H1 (cell line): Measurements from ENCODE around the gene PHF24. TPM values are rescaled to one million over a fixed set of nuclear protein-coding genes. Genes with fewer than 3 reads are reported as not detected.
A peak's percentile ranks its signal among the peaks of the same experiment; 100 is the strongest.

Source experiments
- CTCF ChIA-PET: fragments of 300-600 bp; sonication (Branson Sonifier 250); formaldehyde crosslinking; loops from one replicate; lab custom pipeline; 2021; ENCODE audit not compliant: partially characterized antibody; lab: Charles Lee
- POLR2A ChIA-PET: fragments of 300-600 bp; sonication (Branson Sonifier 250); formaldehyde crosslinking; loops from one replicate; lab custom pipeline; 2021; ENCODE audit warnings: inconsistent platforms; ENCODE audit not compliant: partially characterized antibody; lab: Charles Lee
- DNase-seq, 2 experiments: peaks; one replicate each; pipeline versions ENCODE4 v3.0.0 to v3.0.0-alpha.2; 2010 to 2022; ENCODE audit warnings: low spot score in 2 of 2, low read depth in 1 of 2, mixed read lengths in 1 of 2
- FAIRE-seq: peaks from 2 replicates; lab custom pipeline; 2011; peaks lifted over from hg19 to GRCh38; lab: Jason Lieb, UNC
- H2AFZ ChIP-seq: 2 replicates; pipeline ENCODE4 v1.8.1; 2012; ENCODE audit warnings: low read length, inconsistent platforms
- H2AK5ac ChIP-seq: 2 replicates; pipeline ENCODE4 v1.6.1; 2013; ENCODE audit warnings: low read depth, low read length
- H2BK120ac ChIP-seq: replicated peaks from 2 replicates; pipeline ENCODE3; 2013; ENCODE audit warnings: low read depth, low read length, inconsistent platforms
- H2BK12ac ChIP-seq: 2 replicates; pipeline ENCODE4 v1.6.1; 2013; ENCODE audit warnings: low read depth, low read length
- H2BK15ac ChIP-seq: 2 replicates; pipeline ENCODE4 v1.6.1; 2013; ENCODE audit warnings: low read length
- H2BK20ac ChIP-seq: 2 replicates; pipeline ENCODE4 v1.6.1; 2013; ENCODE audit warnings: low read length
- H2BK5ac ChIP-seq: 2 replicates; pipeline ENCODE4 v1.6.1; 2013; ENCODE audit warnings: low read depth, low read length
- H3K14ac ChIP-seq: 2 replicates; pipeline ENCODE4 v1.6.1; 2013; ENCODE audit warnings: inconsistent platforms; ENCODE audit not compliant: insufficient read length
- H3K18ac ChIP-seq: 2 replicates; pipeline ENCODE4 v1.6.1; 2013; ENCODE audit warnings: low read length; ENCODE audit errors: extremely low read depth
- H3K23ac ChIP-seq: 2 replicates; pipeline ENCODE4 v1.6.1; 2013; ENCODE audit warnings: inconsistent platforms; ENCODE audit not compliant: insufficient read length
- H3K23me2 ChIP-seq: 2 replicates; pipeline ENCODE4 v1.6.1; 2013; ENCODE audit warnings: low read depth, low read length
- H3K27ac ChIP-seq: 2 replicates; pipeline ENCODE4 v1.6.1; 2011; ENCODE audit warnings: low read depth, low read length, inconsistent platforms
- H3K27me3 ChIP-seq, 4 experiments: replicated peaks in 1 of 4; 1 replicate in 1 of 4; 2 replicates in 3 of 4; pipeline versions ENCODE4 v1.6.1 to v1.8.1; 2011 to 2013; ENCODE audit warnings: low read length in 3 of 4, mild to moderate bottlenecking in 3 of 4, inconsistent platforms in 2 of 4, mixed read lengths in 2 of 4, moderate library complexity in 1 of 4; ENCODE audit not compliant: control insufficient read depth in 3 of 4, insufficient read depth in 3 of 4; ENCODE audit errors: extremely low read depth in 1 of 4
- H3K36me3 ChIP-seq, 4 experiments: 2 replicates each; pipeline versions ENCODE4 v1.6.1 to v1.8.1; 2011 to 2013; ENCODE audit warnings: mild to moderate bottlenecking in 4 of 4, low read length in 3 of 4, moderate library complexity in 2 of 4, control low read depth in 1 of 4, inconsistent platforms in 1 of 4; ENCODE audit not compliant: insufficient read depth in 4 of 4, control insufficient read depth in 2 of 4
- H3K4ac ChIP-seq: replicated peaks from 2 replicates; pipeline ENCODE3; 2013; ENCODE audit warnings: low read length, low read depth, mixed read lengths, inconsistent platforms; ENCODE audit not compliant: insufficient read length
- H3K4me1 ChIP-seq, 4 experiments: replicated peaks in 1 of 4; 1 replicate in 1 of 4; 2 replicates in 3 of 4; pipeline versions ENCODE4 v1.6.1 to v1.8.1; 2011 to 2013; ENCODE audit warnings: low read length in 3 of 4, inconsistent platforms in 2 of 4, mixed read lengths in 1 of 4; ENCODE audit not compliant: insufficient read depth in 4 of 4, control insufficient read depth in 3 of 4
- H3K4me2 ChIP-seq, 2 experiments: 2 replicates each; pipeline versions ENCODE4 v1.6.1 to v1.8.1; 2011 to 2013; ENCODE audit warnings: low read depth in 2 of 2, low read length in 2 of 2, control low read depth in 1 of 2, inconsistent platforms in 1 of 2, mild to moderate bottlenecking in 1 of 2; ENCODE audit not compliant: insufficient read depth in 1 of 2
- H3K4me3 ChIP-seq, 4 experiments: fragments of 200-600, 300-600 bp in 1 of 4; sonication (generic), shearing (Covaris generic), sonication (Bioruptor Twin) in 1 of 4; 2 replicates each; pipeline versions ENCODE4 v1.5.1 to v1.8.1; 2011 to 2016; ENCODE audit warnings: low read length in 4 of 4, low read depth in 3 of 4, control low read depth in 2 of 4, inconsistent platforms in 2 of 4, mild to moderate bottlenecking in 2 of 4, mixed read lengths in 1 of 4, moderate library complexity in 1 of 4; ENCODE audit not compliant: insufficient read depth in 2 of 4; ENCODE audit errors: extremely low read depth in 1 of 4
- H3K56ac ChIP-seq: replicated peaks from 2 replicates; pipeline ENCODE3; 2013; ENCODE audit warnings: low read depth, mild to moderate bottlenecking, mixed read lengths, low read length, inconsistent platforms; ENCODE audit not compliant: insufficient read length
- H3K79me1 ChIP-seq: 2 replicates; pipeline ENCODE4 v1.6.1; 2013; ENCODE audit warnings: low read depth, low read length, control low read depth
- H3K79me2 ChIP-seq, 2 experiments: 2 replicates each; pipeline versions ENCODE4 v1.6.1 to v1.8.1; 2012 to 2013; ENCODE audit warnings: low read length in 2 of 2, mild to moderate bottlenecking in 2 of 2, inconsistent platforms in 1 of 2; ENCODE audit not compliant: insufficient read depth in 2 of 2, control insufficient read depth in 1 of 2
- H3K9ac ChIP-seq, 4 experiments: replicated peaks in 1 of 4; 1 replicate in 1 of 4; 2 replicates in 3 of 4; pipeline versions ENCODE4 v1.6.1 to v1.8.1; 2011 to 2013; ENCODE audit warnings: low read depth in 3 of 4, low read length in 3 of 4, control low read depth in 2 of 4, mild to moderate bottlenecking in 2 of 4, moderate library complexity in 2 of 4, inconsistent platforms in 1 of 4; ENCODE audit errors: extremely low read depth in 1 of 4
- H3K9me3 ChIP-seq, 2 experiments: 2 replicates each; pipeline versions ENCODE4 v1.6.1 to v1.8.1; 2012 to 2013; ENCODE audit warnings: mild to moderate bottlenecking in 2 of 2, moderate library complexity in 2 of 2, control low read depth in 1 of 2, inconsistent platforms in 1 of 2, low read depth in 1 of 2, low read length in 1 of 2, mixed read lengths in 1 of 2; ENCODE audit not compliant: insufficient read depth in 2 of 2
- H4K20me1 ChIP-seq, 2 experiments: replicated peaks in 1 of 2; 2 replicates each; pipeline versions ENCODE3 to v1.8.1; 2011 to 2013; ENCODE audit warnings: inconsistent platforms in 2 of 2, low read length in 2 of 2, mild to moderate bottlenecking in 1 of 2; ENCODE audit not compliant: insufficient read depth in 2 of 2, control insufficient read depth in 1 of 2
- H4K5ac ChIP-seq: 2 replicates; pipeline ENCODE4 v1.6.1; 2013; ENCODE audit warnings: low read length, low read depth, mixed read lengths, inconsistent platforms; ENCODE audit not compliant: insufficient read length
- H4K8ac ChIP-seq: 2 replicates; pipeline ENCODE4 v1.8.0; 2013; ENCODE audit warnings: mild to moderate bottlenecking, moderate library complexity, low read length, inconsistent platforms; ENCODE audit not compliant: insufficient read depth; ENCODE audit errors: extremely low read depth
- H4K91ac ChIP-seq: replicated peaks from 2 replicates; pipeline ENCODE3; 2013; ENCODE audit warnings: low read length, mixed read lengths, inconsistent platforms; ENCODE audit not compliant: insufficient read length
- PHF8 ChIP-seq: fragments of 200-600 bp; sonication (generic); conservative IDR thresholded peaks from 2 replicates; pipeline ENCODE4 v1.7.1; 2012; ENCODE audit warnings: low read depth, mild to moderate bottlenecking, inconsistent platforms, low read length, moderate library complexity
- WGBS, 2 experiments: shearing (Covaris generic) in 1 of 2; methylation state at CpG; one replicate each; pipeline versions ENCODE4 v1.1.6 to v1.1.7; 2013 to 2015; ENCODE audit warnings: low lambda C conversion rate in 2 of 2, mixed read lengths in 2 of 2, inconsistent platforms in 1 of 2, low coverage in 1 of 2, missing lambda C conversion rate in 1 of 2; ENCODE audit not compliant: insufficient replicate concordance in 2 of 2, insufficient coverage in 1 of 2, insufficient read length in 1 of 2; ENCODE audit errors: extremely low coverage in 1 of 2, missing lambda C conversion rate in 1 of 2; 5-methylcytosine and 5-hydroxymethylcytosine counted together
- polyA plus RNA-seq, 7 experiments: library from polyadenylated mRNA; depleted of rRNA in 3 of 7; stranded (reverse) in 5 of 7; unstranded in 2 of 7; fragments of >200 nt in 5 of 7; fragments of 200-250 nt in 2 of 7; gene quantifications; 1 replicate in 5 of 7; 2 replicates in 1 of 7; 4 replicates in 1 of 7; pipeline versions ENCODE4 v1.2.1 to v1.2.3, GENCODE V29; 2011 to 2013; ENCODE audit warnings: missing spikeins in 2 of 7, mixed read lengths in 2 of 7
- total RNA-seq: library from RNA; stranded (reverse); fragmentation: NEBNext Ultra II Directional; extraction: Animal tissue kit (Norgen Biotek cat#: 25700); gene quantifications from 2 replicates; pipeline ENCODE4 v1.2.1, GENCODE V29; 2021

Gene PHF24
- total and polyA plus RNA-seq, 2 of the 8 experiments (the other 6 are each of a cell fraction or from before 2014, with no cell fraction given): 0.29 to 0.35 TPM

DNA sequence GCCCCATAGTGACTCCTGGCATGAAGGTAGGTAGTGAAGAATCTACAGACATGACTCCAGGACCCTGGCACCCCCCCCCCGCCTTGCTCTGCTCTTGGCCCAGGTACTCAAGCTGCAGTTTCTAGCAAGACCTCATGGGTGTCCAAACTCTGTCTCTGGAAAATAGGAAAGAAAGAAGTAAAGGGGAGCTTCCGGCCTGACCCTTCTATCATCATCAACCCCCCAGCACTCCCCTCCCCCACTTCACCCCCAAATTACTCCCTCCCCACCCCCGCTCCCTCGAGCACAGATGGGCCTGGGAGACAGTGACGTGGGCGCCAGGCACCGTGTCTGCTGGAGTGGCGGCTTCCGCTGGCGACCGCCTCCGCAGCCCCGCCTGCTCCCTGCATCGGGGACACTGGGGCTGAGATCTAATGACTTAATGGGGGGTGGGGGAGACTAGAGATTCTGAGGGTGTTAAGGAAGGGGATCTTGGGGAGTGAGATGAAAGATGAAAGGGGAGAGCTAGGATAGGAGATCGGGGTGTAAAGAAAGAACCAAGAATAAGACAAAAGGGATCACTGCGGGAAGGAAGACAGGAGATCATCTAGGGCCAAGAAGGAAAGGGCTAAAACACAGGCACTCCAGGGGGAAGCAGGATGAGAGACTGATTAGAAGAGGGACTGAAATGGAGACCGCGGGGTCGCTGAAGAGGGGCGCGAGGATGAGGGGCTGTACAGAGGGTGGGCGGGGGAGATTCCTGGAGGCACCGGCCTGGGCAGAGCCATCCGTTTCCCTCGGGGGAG is 30.3 kb downstream of the PHF24 start:
- POLR2A ChIA-PET: interaction anchor here (0.6 to 4.0 kb wide), 10 partner anchors 10 to 353 kb away, joined by 3 to 29 read pairs (median 6); partner anchors contain the start of genes STOML2 and VCP
- Histone ChIP-seq H3K18ac (peak overlapping the region; percentile 89), H3K27ac (0 out of 2 replicates have a peak overlapping the region, but pooled peaks have one; percentile 40)
- no peak for TF ChIP-seq PHF8

More for the DNA sequence above, 30.3 kb downstream of the PHF24 start:
- H2BK20ac ChIP-seq: no peak overlapping the region
- no peak overlapping the region for H4K91ac ChIP-seq
- no peak overlapping the region for H4K8ac ChIP-seq
- CTCF ChIA-PET: interaction anchor here (0.7 to 14.8 kb wide), 7 partner anchors 13 to 214 kb away, joined by 3 to 148 read pairs (median 4); a partner anchor contains a TSS
- no peaks in the 10 kb centered on the region for H3K9me3 ChIP-seq
- H3K4me1 ChIP-seq: peaks cover 11 to 37% (median 28%) of the 10 kb centered on the region in 4 experiments
- FAIRE-seq (no peak), DNase-seq (no peak)
- H2BK15ac ChIP-seq: no peak overlapping the region
- no peak overlapping the region for H3K56ac ChIP-seq
- H3K23ac ChIP-seq: no peak overlapping the region
- no peak overlapping the region for H2BK120ac ChIP-seq
- peak overlapping the region; percentile 52 to 94 (median 68) for H3K4me3 ChIP-seq
- peaks cover 0 to 2% (median 0%) of the 10 kb centered on the region in 4 experiments; a peak in 1 of 8 replicates for H3K36me3 ChIP-seq
- no peak overlapping the region for H4K5ac ChIP-seq
- WGBS, 2 experiments: 20% methylated on average over 18 of the region's 25 CpGs; no CpG with 5 or more reads in 1 of the 2 experiments
- peak overlapping the region; percentile 94 to 97 for H3K4me2 ChIP-seq
- no peak overlapping the region for H2BK12ac ChIP-seq
- peaks cover 6% of the 10 kb centered on the region for H3K23me2 ChIP-seq
- H3K27me3 ChIP-seq: no peaks in the 10 kb centered on the region
- H3K9ac ChIP-seq: peak overlapping the region in 2 of 4 experiments; percentile 29 to 42; a peak in 4 of 7 replicates
- H3K79me2 ChIP-seq: peaks cover 0 to 12% of the 10 kb centered on the region in 2 experiments; a peak in 1 of 4 replicates
- peak overlapping the region; percentile 98; the same call in 1 of the 2 replicates for H2AFZ ChIP-seq
- no peak overlapping the region for H3K14ac ChIP-seq
- no peak overlapping the region for H3K4ac ChIP-seq
- H3K79me1 ChIP-seq: peaks cover 6% of the 10 kb centered on the region; the same call in 1 of the 2 replicates
- H2AK5ac ChIP-seq: no peak overlapping the region
- H4K20me1 ChIP-seq: no peaks in the 10 kb centered on the region
- peak overlapping the region; percentile 86; the same call in 1 of the 2 replicates for H2BK5ac ChIP-seq
